ENCODE results near the gene GOSR2. TPM values are rescaled to one million over a fixed set of nuclear protein-coding genes. Genes with fewer than 3 reads are reported as not detected.

The GOSR2 gene
- total RNA-seq, 1 donor from 2014 or later = 55.2 TPM

DNA sequence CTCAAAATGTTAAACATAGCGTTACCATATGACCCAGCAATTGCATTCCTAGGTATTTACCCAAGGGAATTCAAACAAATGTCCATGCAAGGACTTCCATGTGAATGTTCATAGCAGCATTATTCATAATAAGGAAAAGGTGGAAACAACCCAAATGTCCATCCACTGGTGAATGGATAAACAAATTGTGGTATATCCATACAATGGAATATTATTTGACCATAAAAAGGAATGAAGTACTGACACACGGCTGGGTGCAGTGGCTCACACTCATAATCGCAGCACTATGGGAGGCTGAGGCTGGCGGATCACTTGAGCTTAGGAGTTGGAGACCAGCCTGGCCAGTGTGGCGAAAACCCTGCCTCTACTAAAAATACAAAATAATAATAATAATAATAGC lies 24.1 kb upstream of the GOSR2 start:
- ATAC-seq (no peak), DNase-seq (no peak)
- Histone ChIP-seq H3K36me3 (no peaks in the 10 kb centered on the region), H3K27me3 (ENCODE audit: low read depth) (peaks cover 7% of the 10 kb centered on the region), H3K9me3 (no peaks in the 10 kb centered on the region), H3K4me1 (no peaks in the 10 kb centered on the region), H3K4me3 (no peak overlapping the region), H3K27ac (no peak overlapping the region)
- no peak for TF ChIP-seq CTCF (IDR thresholded peaks at IDR 0.05)
- intact Hi-C loops (cut with DNase I) = no loop called here

DNA sequence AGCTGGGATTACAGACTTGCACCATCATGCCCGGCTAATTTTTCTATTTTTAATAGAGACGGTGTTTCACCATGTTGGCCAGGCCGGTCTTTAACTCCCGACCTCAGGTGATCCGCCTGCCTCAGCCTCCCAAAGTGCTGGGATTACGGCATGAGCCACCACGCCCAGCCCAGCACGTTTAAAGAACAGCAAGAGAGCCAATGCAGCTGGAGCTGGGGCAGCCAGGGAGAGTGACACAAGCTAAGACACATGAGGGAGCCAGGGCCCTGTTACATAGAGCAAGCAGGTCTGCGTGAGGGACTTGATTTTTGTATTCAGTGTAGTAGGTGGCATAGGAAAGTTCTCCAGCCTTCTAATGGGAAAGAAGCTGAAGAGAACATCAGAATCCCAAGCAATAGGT lies 21.7 kb upstream of the GOSR2 start:
- intact Hi-C loops (cut with DNase I) = no loop called here
- no peak for TF ChIP-seq CTCF (IDR thresholded peaks at IDR 0.05)
- no peak for ATAC-seq
- H3K4me3 ChIP-seq = no peak overlapping the region
- H3K4me1 ChIP-seq = no peaks in the 10 kb centered on the region
- no peak overlapping the region for H3K27ac ChIP-seq
- H3K27me3 ChIP-seq (ENCODE audit: low read depth) = no peaks in the 10 kb centered on the region
- no peaks in the 10 kb centered on the region for H3K9me3 ChIP-seq
- H3K36me3 ChIP-seq = no peaks in the 10 kb centered on the region
- no peak for DNase-seq

- no peaks in the 10 kb centered on the region for H3K9me3 ChIP-seq
- ATAC-seq (no peak), DNase-seq (no peak)
- no peaks in the 10 kb centered on the region for H3K36me3 ChIP-seq
- no peak for TF ChIP-seq CTCF (IDR thresholded peaks at IDR 0.05)
- H3K27ac ChIP-seq = no peak overlapping the region
- H3K27me3 ChIP-seq (ENCODE audit: low read depth) = no peaks in the 10 kb centered on the region
- no peaks in the 10 kb centered on the region for H3K4me1 ChIP-seq
- H3K4me3 ChIP-seq = no peak overlapping the region
- intact Hi-C loops (cut with DNase I) = no loop called here
Observed at GRCh38 chr17:46903762-46904672, 18.9 kb upstream of the GOSR2 start.

DNA sequence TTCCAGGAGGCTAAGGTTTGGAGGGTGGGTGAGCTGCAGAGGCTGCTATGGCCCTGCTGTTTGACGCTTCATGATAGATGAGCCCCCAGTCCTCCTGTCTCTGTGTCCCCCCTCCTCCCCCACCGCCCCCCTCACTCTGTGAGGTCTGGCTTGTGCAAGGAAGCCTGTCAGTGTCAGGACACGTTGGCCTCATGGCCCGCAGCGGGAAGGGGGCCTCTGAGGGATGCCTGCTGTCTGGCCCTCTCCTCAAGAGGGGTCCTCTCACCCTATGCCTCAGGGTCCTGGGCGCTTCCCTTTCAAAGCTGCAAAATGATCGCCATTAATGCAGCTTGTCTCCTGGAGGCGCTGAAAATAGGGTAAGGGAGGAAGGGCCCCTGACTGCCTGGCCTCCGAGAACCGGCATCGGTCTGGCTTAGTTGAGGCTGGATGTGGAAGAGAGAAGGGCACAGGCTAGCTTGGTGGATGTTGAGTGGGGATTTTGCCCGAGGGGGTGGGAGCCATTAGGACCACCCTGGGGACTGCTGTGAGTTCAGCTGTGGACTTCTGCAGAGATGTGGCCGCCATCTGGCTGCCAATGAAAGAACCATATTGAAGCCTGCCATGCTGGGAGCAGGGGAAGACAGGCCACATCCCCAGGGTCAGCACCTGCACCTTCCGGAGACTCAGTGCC lies 14.8 kb upstream of the GOSR2 start:
- Histone ChIP-seq H3K4me1 (no peaks in the 10 kb centered on the region), H3K27me3 (ENCODE audit: low read depth) (no peaks in the 10 kb centered on the region), H3K36me3 (no peaks in the 10 kb centered on the region), H3K27ac (no peak overlapping the region), H3K9me3 (no peaks in the 10 kb centered on the region), H3K4me3 (no peak overlapping the region)
- no peak for TF ChIP-seq CTCF (IDR thresholded peaks at IDR 0.05)
- ATAC-seq = no peak
- DNase-seq = no peak
- intact Hi-C loops (cut with DNase I) = no loop called here

DNA sequence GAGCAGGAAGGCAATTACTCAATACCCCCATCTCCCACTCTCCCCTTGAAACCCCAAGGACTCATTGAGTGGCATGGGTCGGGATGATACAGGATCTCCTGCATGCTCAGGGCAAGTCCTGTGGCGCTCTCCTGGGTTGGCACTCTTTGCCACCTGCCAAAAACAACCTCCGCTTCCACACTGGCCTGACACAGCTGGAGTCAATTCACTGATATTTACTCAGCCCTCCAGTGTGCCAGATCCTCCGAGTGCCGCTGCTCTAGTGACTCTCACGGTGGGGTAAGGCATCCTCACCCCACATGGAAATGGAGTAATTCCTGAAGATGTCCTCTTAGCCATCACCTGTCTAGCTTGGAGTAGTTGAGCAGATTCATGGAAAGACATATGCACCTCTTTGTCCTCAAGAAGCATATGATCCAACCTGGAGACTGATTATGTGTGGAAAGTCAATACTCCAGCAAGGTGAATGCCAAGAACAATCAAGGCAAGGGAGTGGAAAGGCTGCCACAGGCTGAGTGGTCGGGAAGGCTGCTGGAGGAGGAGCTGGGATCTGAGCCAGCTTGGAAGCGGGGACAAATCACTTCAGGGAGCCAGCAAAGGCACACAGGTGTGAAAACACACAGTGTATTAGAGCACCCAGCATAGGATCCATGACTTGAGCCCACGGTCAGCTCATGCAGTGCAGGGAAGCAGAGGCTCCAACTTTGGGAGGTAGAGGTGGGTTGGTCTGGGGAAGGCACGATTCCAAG lies 12.6 kb upstream of the GOSR2 start:
- ATAC-seq = no peak
- no peaks in the 10 kb centered on the region for H3K4me1 ChIP-seq
- TF ChIP-seq CTCF (IDR thresholded peaks at IDR 0.05) = no peak
- H3K27me3 ChIP-seq (ENCODE audit: low read depth) = no peaks in the 10 kb centered on the region
- no peaks in the 10 kb centered on the region for H3K9me3 ChIP-seq
- intact Hi-C loops (cut with DNase I) = no loop called here
- no peaks in the 10 kb centered on the region for H3K36me3 ChIP-seq
- H3K4me3 ChIP-seq = no peak overlapping the region
- DNase-seq = no peak
- no peak overlapping the region for H3K27ac ChIP-seq

Data from lower lobe of right lung (tissue), 2 donors.